ENCODE measurements around the gene SLC43A3.

The SLC43A3 gene

GRCh38 chr11:57439786-57440185 lies 12.9 kb upstream of the SLC43A3 start:
- TF ChIP-seq, protein P1, sequence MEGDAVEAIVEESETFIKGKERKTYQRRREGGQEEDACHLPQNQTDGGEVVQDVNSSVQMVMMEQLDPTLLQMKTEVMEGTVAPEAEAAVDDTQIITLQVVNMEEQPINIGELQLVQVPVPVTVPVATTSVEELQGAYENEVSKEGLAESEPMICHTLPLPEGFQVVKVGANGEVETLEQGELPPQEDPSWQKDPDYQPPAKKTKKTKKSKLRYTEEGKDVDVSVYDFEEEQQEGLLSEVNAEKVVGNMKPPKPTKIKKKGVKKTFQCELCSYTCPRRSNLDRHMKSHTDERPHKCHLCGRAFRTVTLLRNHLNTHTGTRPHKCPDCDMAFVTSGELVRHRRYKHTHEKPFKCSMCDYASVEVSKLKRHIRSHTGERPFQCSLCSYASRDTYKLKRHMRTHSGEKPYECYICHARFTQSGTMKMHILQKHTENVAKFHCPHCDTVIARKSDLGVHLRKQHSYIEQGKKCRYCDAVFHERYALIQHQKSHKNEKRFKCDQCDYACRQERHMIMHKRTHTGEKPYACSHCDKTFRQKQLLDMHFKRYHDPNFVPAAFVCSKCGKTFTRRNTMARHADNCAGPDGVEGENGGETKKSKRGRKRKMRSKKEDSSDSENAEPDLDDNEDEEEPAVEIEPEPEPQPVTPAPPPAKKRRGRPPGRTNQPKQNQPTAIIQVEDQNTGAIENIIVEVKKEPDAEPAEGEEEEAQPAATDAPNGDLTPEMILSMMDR (IDR thresholded peaks at IDR 0.05; ENCODE audit: control extremely low read depth, extremely low read depth, low read depth, missing control alignments): no peak
- POLR2A ChIA-PET: no interaction called here
- no peak for DNase-seq (ENCODE audit: extremely low spot score)
- CTCF ChIA-PET: interaction anchor here (1.1 to 1.2 kb wide), 2 partner anchors 18 to 54 kb away, joined by 4 to 8 read pairs; no protein-coding TSS in a partner anchor

DNA sequence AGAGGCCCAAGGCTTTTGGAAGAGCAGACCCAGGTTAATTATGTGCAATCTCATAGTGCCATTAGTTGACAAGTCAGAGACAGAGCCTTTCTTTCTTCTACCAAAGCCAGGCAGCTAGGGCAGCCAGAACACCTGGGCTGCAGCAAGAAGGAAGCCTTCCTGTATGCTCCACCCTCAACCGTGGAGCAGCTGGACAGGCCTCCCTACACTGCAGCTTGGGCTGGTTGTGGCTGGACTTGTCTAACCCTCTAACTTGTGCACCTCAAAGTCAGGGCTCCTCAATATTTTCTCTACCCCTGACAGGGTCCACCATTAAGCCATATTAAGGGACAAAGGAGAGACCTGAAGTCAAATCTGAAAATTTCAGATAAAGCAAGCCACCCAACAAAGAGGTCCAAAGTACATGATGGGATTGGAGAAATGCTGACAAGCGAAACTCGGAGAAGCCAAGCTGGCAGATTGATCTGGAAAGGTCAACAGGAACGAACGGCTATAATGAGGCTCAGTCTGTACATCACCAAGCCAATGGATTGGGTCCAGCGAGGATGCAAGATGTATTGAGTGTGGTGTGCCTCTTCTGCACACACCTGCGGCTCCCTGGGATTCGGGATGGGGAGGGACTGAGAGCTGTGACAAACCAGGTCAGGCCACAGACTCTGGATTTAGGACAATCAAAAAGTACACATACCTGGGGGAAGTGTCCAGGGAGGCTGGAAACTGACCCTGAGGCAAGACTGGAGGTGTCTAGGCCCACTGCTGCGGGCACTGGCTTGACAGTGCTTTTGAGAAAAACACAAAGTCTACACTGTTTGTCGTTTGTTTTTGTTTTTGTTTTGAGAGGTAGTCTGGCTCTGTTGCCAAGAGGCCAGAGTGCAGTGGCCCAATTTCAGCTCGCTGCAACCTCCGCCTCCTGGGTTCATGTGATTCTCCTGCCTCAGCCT lies 11.7 kb upstream of the SLC43A3 start:
- ChIA-PET CTCF (interaction anchor here (2.8 kb wide), 1 partner anchor 19 kb away, joined by 25 read pairs; no protein-coding TSS in a partner anchor), POLR2A (no interaction called here)
- TF ChIP-seq, protein P1 (IDR thresholded peaks at IDR 0.05; ENCODE audit: control extremely low read depth, extremely low read depth, low read depth, missing control alignments): no peak
- no peak for DNase-seq (ENCODE audit: extremely low spot score)

- POLR2A ChIA-PET: interaction anchor here (0.6 to 1.1 kb wide), 2 partner anchors 11 to 40 kb away, joined by 3 to 4 read pairs; no protein-coding TSS in a partner anchor
- TF ChIP-seq, protein P1 (IDR thresholded peaks at IDR 0.05; ENCODE audit: control extremely low read depth, extremely low read depth, low read depth, missing control alignments): no peak
- no peak for DNase-seq (ENCODE audit: extremely low spot score)
- CTCF ChIA-PET: interaction anchor here (0.9 to 2.8 kb wide), 7 partner anchors 8 to 90 kb away, joined by 3 to 25 read pairs (median 4); partner anchors contain the start of gene RTN4RL2
Measured at GRCh38 chr11:57436031-57436430, 9.1 kb upstream of the SLC43A3 start.

DNA sequence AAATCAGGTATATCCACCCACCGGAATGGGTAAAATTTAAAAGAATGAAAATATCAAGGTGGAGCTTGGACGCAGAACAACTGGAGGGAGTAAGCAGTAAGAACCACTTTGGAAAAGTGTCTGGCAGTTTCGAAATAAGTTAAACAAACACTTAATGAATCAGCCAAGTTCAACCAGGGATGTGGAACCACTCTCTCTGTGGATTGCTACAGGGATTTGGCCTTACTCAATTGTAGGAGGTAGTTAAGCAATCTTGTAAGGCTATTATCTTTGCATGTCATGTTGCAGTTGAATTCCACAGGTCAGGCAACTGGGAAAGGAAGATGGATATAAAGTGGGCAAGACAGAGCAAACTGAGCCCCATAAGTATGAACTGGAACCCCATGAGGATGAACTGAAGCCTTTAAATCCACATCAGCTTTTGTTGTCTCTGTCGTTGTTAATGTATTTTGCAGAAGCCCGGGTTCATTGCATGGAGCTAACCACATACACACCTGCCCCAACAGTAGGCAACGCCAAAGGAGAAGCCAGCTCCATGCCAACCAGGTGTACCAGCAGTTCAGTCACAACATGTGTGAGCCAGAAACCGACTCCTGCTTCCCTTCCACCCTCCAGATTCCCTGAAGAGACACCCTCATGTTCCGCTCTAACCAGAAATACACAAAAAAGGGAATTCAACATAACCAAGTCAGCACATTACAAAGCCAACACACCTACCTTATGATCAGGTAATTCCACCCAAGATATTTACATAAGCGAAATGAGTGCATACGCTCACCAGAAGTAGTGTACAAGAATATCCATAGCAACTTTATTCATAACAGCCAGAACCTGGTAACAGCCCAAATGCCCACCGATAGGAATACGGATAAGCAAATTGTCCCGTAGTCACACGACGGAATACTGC lies 8.0 kb upstream of the SLC43A3 start:
- TF ChIP-seq, protein P1 (IDR thresholded peaks at IDR 0.05; ENCODE audit: control extremely low read depth, extremely low read depth, low read depth, missing control alignments): no peak
- CTCF ChIA-PET: interaction anchor here (1.0 to 2.7 kb wide), 4 partner anchors 10 to 86 kb away, joined by 3 to 6 read pairs (median 4); no protein-coding TSS in a partner anchor
- POLR2A ChIA-PET: no interaction called here
- no peak for DNase-seq (ENCODE audit: extremely low spot score)

DNA sequence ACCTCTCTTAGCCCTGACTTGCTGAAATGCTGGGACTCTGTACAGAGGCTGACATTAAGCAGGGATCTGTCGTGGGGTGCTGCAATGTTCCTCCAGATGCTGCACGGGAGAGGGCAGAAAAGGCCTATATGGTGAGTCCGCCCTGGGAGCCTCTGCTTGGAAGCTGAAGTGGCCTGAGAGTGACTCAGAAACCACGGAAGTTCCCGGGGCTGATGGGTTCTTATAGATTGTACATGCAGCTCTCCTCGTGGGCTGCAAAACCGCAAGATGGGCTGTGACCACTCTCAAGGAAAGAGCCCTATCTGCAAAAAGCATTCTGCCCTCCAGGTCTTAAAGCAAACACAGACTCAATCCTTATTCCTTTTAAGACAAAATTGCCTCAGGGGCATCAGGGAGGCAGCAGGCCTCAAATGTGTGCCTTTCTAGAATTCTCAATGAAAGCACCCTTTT lies 5.8 kb upstream of the SLC43A3 start:
- TF ChIP-seq, protein P1 (IDR thresholded peaks at IDR 0.05; ENCODE audit: control extremely low read depth, extremely low read depth, low read depth, missing control alignments): no peak
- ChIA-PET POLR2A (interaction anchor here (0.6 kb wide), 1 partner anchor 8 kb away, joined by 3 read pairs; no protein-coding TSS in a partner anchor), CTCF (interaction anchor here (0.9 to 18.0 kb wide), 4 partner anchors 21 to 69 kb away, joined by 3 to 160 read pairs (median 4); partner anchors contain the start of gene RTN4RL2)
- DNase-seq (ENCODE audit: extremely low spot score): no peak

Measured in GM10248 (cell line).